ENCODE measurements around the gene BOK. TPM values are rescaled to one million over a fixed set of nuclear protein-coding genes. Genes with fewer than 3 reads are reported as not detected.
"Not testable (repeated sequence)": the region's sequence is repeated elsewhere in the genome, so short reads cannot be mapped to it uniquely, and the experiment has no call there.

Gene BOK
- total RNA-seq, 1 donor from 2014 or later = 46.8 TPM

GRCh38 chr2:241567776-241568175 is 9.2 kb downstream of the BOK start:
- no peak for TF ChIP-seq CTCF (IDR thresholded peaks at IDR 0.05)
- H3K27ac Mint-ChIP-seq (ENCODE audit: unreplicated experiment) = no peak overlapping the region

GRCh38 chr2:241568726-241569125 is 10.2 kb downstream of the BOK start:
- peaks cover 7% of the 10 kb centered on the region for H3K36me3 Mint-ChIP-seq (ENCODE audit: low read depth)
- no peak for TF ChIP-seq CTCF (IDR thresholded peaks at IDR 0.05)
- no peaks in the 10 kb centered on the region for H3K27me3 Mint-ChIP-seq (ENCODE audit: low read depth)
- H3K4me3 Mint-ChIP-seq (ENCODE audit: unreplicated experiment) = no peak overlapping the region
- DNase-seq (ENCODE audit: low spot score) = peak; percentile 47
- H3K4me1 Mint-ChIP-seq (ENCODE audit: low read depth) = no peaks in the 10 kb centered on the region
- H3K9me3 Mint-ChIP-seq (ENCODE audit: low read depth) = no peaks in the 10 kb centered on the region
- H3K27ac Mint-ChIP-seq (ENCODE audit: unreplicated experiment) = no peak overlapping the region

More at GRCh38 chr2:241567776-241568175, 9.2 kb downstream of the BOK start:
- peaks cover 8% of the 10 kb centered on the region for H3K4me1 Mint-ChIP-seq (ENCODE audit: low read depth)
- no peak overlapping the region for H3K4me3 Mint-ChIP-seq (ENCODE audit: unreplicated experiment)
- DNase-seq (ENCODE audit: low spot score) = peak; percentile 13
- H3K27me3 Mint-ChIP-seq (ENCODE audit: low read depth) = no peaks in the 10 kb centered on the region
- H3K9me3 Mint-ChIP-seq (ENCODE audit: low read depth) = no peaks in the 10 kb centered on the region
- H3K36me3 Mint-ChIP-seq (ENCODE audit: low read depth) = peaks cover 3% of the 10 kb centered on the region

GRCh38 chr2:241569831-241570281 is 11.3 kb downstream of the BOK start:
- TF ChIP-seq CTCF (IDR thresholded peaks at IDR 0.05) = no peak
- Mint-ChIP-seq H3K9me3 (ENCODE audit: low read depth) (no peaks in the 10 kb centered on the region), H3K27me3 (ENCODE audit: low read depth) (no peaks in the 10 kb centered on the region), H3K4me3 (ENCODE audit: unreplicated experiment) (no peak overlapping the region), H3K36me3 (ENCODE audit: low read depth) (peaks cover 7% of the 10 kb centered on the region), H3K4me1 (ENCODE audit: low read depth) (no peaks in the 10 kb centered on the region), H3K27ac (ENCODE audit: unreplicated experiment) (no peak overlapping the region)
- DNase-seq (ENCODE audit: low spot score) = peak; percentile 75

GRCh38 chr2:241570961-241571581 is 12.5 kb downstream of the BOK start:
- no peaks in the 10 kb centered on the region for H3K4me1 Mint-ChIP-seq (ENCODE audit: low read depth)
- no peaks in the 10 kb centered on the region for H3K9me3 Mint-ChIP-seq (ENCODE audit: low read depth)
- no peaks in the 10 kb centered on the region for H3K27me3 Mint-ChIP-seq (ENCODE audit: low read depth)
- no peak overlapping the region for H3K27ac Mint-ChIP-seq (ENCODE audit: unreplicated experiment)
- H3K4me3 Mint-ChIP-seq (ENCODE audit: unreplicated experiment) = no peak overlapping the region
- no peak for TF ChIP-seq CTCF (IDR thresholded peaks at IDR 0.05)
- DNase-seq (ENCODE audit: low spot score) = peak; percentile 77
- peaks cover 7% of the 10 kb centered on the region for H3K36me3 Mint-ChIP-seq (ENCODE audit: low read depth)

- DNase-seq (ENCODE audit: low spot score) = peak; percentile 88
- H3K36me3 Mint-ChIP-seq (ENCODE audit: low read depth) = peaks cover 7% of the 10 kb centered on the region
- H3K27me3 Mint-ChIP-seq (ENCODE audit: low read depth) = no peaks in the 10 kb centered on the region
- no peaks in the 10 kb centered on the region for H3K4me1 Mint-ChIP-seq (ENCODE audit: low read depth)
- no peak for TF ChIP-seq CTCF (IDR thresholded peaks at IDR 0.05)
- no peaks in the 10 kb centered on the region for H3K9me3 Mint-ChIP-seq (ENCODE audit: low read depth)
- no peak overlapping the region for H3K4me3 Mint-ChIP-seq (ENCODE audit: unreplicated experiment)
- H3K27ac Mint-ChIP-seq (ENCODE audit: unreplicated experiment) = no peak overlapping the region
These were observed 13.5 kb downstream of the BOK start for GRCh38 chr2:241571821-241572620.

GRCh38 chr2:241572915-241573651 is 14.5 kb downstream of the BOK start:
- not testable (repeated sequence) for H3K4me3 Mint-ChIP-seq (ENCODE audit: unreplicated experiment); H3K27me3 Mint-ChIP-seq (ENCODE audit: low read depth); H3K27ac Mint-ChIP-seq (ENCODE audit: unreplicated experiment); H3K4me1 Mint-ChIP-seq (ENCODE audit: low read depth); H3K9me3 Mint-ChIP-seq (ENCODE audit: low read depth); H3K36me3 Mint-ChIP-seq (ENCODE audit: low read depth)
- DNase-seq (ENCODE audit: low spot score) = peak; percentile 53
